ENCODE results near the gene CPHXL2. TPM values are rescaled to one million over a fixed set of nuclear protein-coding genes. Genes with fewer than 3 reads are reported as not detected.

CPHXL2 gene
- total RNA-seq, 1 donor from 2014 or later = not detected

DNA sequence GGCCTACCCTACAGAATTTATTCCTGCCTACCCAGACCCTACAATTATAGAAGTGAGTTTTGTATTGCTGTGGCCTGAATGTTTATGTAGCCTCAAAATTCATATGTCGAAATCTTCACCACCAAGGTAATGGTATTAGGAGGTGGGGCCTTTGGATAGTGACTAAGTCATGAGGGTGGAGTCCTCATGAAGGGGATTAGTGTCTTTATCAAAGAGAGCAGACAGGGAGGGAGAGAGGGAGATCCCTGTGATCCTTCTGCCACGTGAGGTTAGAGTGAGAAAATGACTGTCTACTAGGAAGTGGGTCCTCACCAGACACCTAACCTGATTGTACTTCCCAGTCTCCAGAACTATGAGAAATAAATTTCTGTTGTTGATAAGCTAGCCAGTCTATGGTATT lies 25.4 kb upstream of the CPHXL2 start:
- Histone ChIP-seq H3K4me3 (ENCODE audit: low read depth, low read length) (no peak overlapping the region), H3K36me3 (ENCODE audit: control insufficient read depth, insufficient read depth, low read length) (no peaks in the 10 kb centered on the region), H3K27me3 (ENCODE audit: control insufficient read depth, insufficient read depth, low read length) (no peaks in the 10 kb centered on the region)
- DNase-seq (ENCODE audit: low read depth) = no peak
- TF ChIP-seq, protein P1, sequence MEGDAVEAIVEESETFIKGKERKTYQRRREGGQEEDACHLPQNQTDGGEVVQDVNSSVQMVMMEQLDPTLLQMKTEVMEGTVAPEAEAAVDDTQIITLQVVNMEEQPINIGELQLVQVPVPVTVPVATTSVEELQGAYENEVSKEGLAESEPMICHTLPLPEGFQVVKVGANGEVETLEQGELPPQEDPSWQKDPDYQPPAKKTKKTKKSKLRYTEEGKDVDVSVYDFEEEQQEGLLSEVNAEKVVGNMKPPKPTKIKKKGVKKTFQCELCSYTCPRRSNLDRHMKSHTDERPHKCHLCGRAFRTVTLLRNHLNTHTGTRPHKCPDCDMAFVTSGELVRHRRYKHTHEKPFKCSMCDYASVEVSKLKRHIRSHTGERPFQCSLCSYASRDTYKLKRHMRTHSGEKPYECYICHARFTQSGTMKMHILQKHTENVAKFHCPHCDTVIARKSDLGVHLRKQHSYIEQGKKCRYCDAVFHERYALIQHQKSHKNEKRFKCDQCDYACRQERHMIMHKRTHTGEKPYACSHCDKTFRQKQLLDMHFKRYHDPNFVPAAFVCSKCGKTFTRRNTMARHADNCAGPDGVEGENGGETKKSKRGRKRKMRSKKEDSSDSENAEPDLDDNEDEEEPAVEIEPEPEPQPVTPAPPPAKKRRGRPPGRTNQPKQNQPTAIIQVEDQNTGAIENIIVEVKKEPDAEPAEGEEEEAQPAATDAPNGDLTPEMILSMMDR (IDR thresholded peaks at IDR 0.05; ENCODE audit: insufficient read depth, low read length, poor library complexity, severe bottlenecking) = no peak

DNA sequence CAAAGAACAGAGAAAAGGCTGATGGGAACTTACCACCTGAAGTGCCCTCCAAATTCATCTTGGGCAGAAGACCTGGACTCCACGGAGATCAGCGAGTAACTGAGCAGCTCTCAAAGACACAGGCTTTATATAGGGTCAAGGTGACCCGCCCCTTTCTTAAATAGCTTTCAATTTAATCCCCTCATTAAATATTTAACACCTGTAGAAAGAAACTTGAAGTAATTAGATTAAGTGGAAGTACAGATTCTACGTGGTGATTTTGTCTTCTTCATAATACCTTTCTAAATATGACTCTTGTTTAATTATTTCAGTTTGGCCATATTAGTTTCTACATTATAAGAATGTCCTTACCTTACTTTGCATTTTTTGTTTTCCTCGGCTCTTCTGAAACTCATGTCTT lies 24.6 kb upstream of the CPHXL2 start, which contains the start of gene DUXB:
TSS of gene DUXB (minus strand) at position 101 of the 400 bp plus-strand sequence. CDS start at position 58, 43 bp downstream.
- H3K27me3 ChIP-seq (ENCODE audit: control insufficient read depth, insufficient read depth, low read length) = no peaks in the 10 kb centered on the region
- TF ChIP-seq, protein P1 (IDR thresholded peaks at IDR 0.05; ENCODE audit: insufficient read depth, low read length, poor library complexity, severe bottlenecking) = no peak
- DNase-seq (ENCODE audit: low read depth) = no peak
- no peaks in the 10 kb centered on the region for H3K36me3 ChIP-seq (ENCODE audit: control insufficient read depth, insufficient read depth, low read length)
- no peak within 1 kb of the TSS for H3K4me3 ChIP-seq (ENCODE audit: low read depth, low read length)

DNA sequence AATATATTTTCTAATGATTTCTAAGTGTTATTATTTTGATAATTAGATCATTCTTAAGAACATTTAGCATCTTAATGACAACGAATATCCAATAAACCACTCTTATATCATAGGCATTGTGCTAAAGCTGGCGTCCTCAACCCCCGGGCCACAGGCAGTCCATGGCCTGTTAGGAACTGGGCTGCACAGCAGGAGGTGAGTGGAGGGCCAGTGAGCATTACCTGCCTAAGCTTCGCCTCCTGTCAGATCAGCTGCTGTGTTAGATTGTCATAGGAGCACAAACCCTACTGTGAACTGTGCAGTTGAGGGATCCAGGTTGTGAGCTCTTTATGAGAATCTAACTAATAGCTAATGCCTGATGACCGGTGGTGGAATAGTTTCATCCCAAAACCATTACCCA lies 20.8 kb upstream of the CPHXL2 start:
- DNase-seq (ENCODE audit: low read depth) = no peak
- Histone ChIP-seq H3K36me3 (ENCODE audit: control insufficient read depth, insufficient read depth, low read length) (no peaks in the 10 kb centered on the region), H3K4me3 (ENCODE audit: low read depth, low read length) (no peak overlapping the region), H3K27me3 (ENCODE audit: control insufficient read depth, insufficient read depth, low read length) (no peaks in the 10 kb centered on the region)
- TF ChIP-seq, protein P1 (IDR thresholded peaks at IDR 0.05; ENCODE audit: insufficient read depth, low read length, poor library complexity, severe bottlenecking) = no peak

DNA sequence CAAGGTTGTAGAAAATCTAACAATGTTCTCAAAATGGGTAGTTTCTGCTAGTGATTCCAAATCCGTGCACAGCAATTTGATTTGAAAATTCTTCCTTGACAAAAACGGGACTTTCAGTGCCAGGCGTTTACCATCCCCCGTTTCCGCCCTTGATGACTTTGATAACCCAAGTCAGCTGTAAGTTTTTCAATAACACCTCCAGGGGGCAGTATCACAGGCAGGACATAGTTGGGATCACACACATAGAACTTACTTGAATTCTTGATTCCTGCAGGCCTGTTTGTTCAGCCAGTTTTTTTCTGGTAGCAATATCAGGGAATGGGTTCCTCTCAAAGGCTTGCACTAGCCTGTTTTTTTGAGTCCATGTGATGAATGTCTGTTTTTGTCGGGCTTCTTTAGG lies 18.9 kb upstream of the CPHXL2 start:
- TF ChIP-seq, protein P1 (IDR thresholded peaks at IDR 0.05; ENCODE audit: insufficient read depth, low read length, poor library complexity, severe bottlenecking) = no peak
- no peak for DNase-seq (ENCODE audit: low read depth)

DNA sequence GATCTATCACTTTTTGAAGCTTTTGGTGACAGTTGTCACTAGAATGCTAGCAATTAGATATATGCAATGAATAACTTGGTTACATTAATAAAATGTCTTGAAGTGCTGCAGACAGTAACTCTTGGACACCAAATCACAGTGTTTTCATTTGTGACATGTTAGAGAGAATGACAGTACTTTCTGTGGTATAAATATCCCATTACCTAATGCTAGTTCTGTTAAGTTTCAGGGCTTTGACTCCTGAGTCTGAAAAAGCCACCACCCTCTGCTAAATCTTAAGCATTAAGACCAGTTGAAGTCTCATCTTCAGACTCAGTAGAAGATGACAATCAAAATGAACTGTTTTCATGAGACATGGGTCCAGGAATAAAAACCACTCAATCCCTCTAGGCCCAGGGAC lies 10.6 kb upstream of the CPHXL2 start:
- no peaks in the 10 kb centered on the region for H3K27me3 ChIP-seq (ENCODE audit: control insufficient read depth, insufficient read depth, low read length)
- DNase-seq (ENCODE audit: low read depth) = no peak
- TF ChIP-seq, protein P1 (IDR thresholded peaks at IDR 0.05; ENCODE audit: insufficient read depth, low read length, poor library complexity, severe bottlenecking) = no peak

More for the DNA sequence above, 18.9 kb upstream of the CPHXL2 start:
- Histone ChIP-seq H3K36me3 (ENCODE audit: control insufficient read depth, insufficient read depth, low read length) (no peaks in the 10 kb centered on the region), H3K27me3 (ENCODE audit: control insufficient read depth, insufficient read depth, low read length) (no peaks in the 10 kb centered on the region), H3K4me3 (ENCODE audit: low read depth, low read length) (no peak overlapping the region)

DNA sequence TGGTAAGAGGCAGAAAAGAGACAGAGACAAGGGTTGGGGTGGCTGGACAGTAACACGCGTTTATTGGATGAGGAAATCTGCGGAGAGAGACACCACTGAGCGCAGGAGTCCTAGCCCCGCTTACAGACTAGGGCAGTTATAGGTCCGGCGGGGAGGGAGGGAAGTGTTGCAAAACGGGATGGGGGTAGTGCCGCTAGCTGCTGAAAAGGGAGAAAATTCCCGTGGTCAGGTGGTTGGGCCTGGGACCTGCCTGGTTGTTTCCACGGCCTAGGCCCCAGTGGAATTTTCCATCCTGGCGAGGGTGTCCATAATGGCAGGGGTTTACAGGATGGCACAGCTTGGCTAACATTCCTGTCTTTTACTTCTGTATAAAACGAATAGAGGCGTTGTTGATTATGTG lies 5.5 kb upstream of the CPHXL2 start:
- H3K4me3 ChIP-seq (ENCODE audit: low read depth, low read length) = no peak overlapping the region
- TF ChIP-seq, protein P1 (IDR thresholded peaks at IDR 0.05; ENCODE audit: insufficient read depth, low read length, poor library complexity, severe bottlenecking) = no peak
- H3K36me3 ChIP-seq (ENCODE audit: control insufficient read depth, insufficient read depth, low read length) = no peaks in the 10 kb centered on the region
- no peaks in the 10 kb centered on the region for H3K27me3 ChIP-seq (ENCODE audit: control insufficient read depth, insufficient read depth, low read length)
- DNase-seq (ENCODE audit: low read depth) = no peak

More for the DNA sequence above, 10.6 kb upstream of the CPHXL2 start:
- H3K36me3 ChIP-seq (ENCODE audit: control insufficient read depth, insufficient read depth, low read length) = no peaks in the 10 kb centered on the region
- no peak overlapping the region for H3K4me3 ChIP-seq (ENCODE audit: low read depth, low read length)

Measured in kidney epithelial cell (primary cell).